Measurements from ENCODE around the gene ETV6.

GRCh38 chr12:11785712-11786111, 136.2 kb downstream of the ETV6 start:
- TF ChIP-seq CEBPB (IDR thresholded peaks at IDR 0.05; ENCODE audit: low read depth) (no peak), POLR2A (IDR thresholded peaks at IDR 0.05; ENCODE audit: borderline replicate concordance, extremely low read depth, insufficient read depth, insufficient read length) (no peak), EZH2 (IDR thresholded peaks at IDR 0.05) (no peak), JUND (IDR thresholded peaks at IDR 0.05) (no peak), ZNF274 (IDR thresholded peaks at IDR 0.05; ENCODE audit: low read depth, low read length) (no peak), RAD21 (IDR thresholded peaks at IDR 0.05; ENCODE audit: low read depth) (no peak), EZH2phosphoT487 (IDR thresholded peaks at IDR 0.05; ENCODE audit: borderline replicate concordance) (no peak), SP1 (IDR thresholded peaks at IDR 0.05; ENCODE audit: low read depth) (no peak), TCF7L2 (IDR thresholded peaks at IDR 0.05; ENCODE audit: borderline replicate concordance, extremely low read depth, insufficient read depth, insufficient read length) (no peak)
- TF ChIP-seq, protein P1, sequence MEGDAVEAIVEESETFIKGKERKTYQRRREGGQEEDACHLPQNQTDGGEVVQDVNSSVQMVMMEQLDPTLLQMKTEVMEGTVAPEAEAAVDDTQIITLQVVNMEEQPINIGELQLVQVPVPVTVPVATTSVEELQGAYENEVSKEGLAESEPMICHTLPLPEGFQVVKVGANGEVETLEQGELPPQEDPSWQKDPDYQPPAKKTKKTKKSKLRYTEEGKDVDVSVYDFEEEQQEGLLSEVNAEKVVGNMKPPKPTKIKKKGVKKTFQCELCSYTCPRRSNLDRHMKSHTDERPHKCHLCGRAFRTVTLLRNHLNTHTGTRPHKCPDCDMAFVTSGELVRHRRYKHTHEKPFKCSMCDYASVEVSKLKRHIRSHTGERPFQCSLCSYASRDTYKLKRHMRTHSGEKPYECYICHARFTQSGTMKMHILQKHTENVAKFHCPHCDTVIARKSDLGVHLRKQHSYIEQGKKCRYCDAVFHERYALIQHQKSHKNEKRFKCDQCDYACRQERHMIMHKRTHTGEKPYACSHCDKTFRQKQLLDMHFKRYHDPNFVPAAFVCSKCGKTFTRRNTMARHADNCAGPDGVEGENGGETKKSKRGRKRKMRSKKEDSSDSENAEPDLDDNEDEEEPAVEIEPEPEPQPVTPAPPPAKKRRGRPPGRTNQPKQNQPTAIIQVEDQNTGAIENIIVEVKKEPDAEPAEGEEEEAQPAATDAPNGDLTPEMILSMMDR (IDR thresholded peaks at IDR 0.05 in 2 of 3, conservative IDR thresholded peaks at IDR 0.05 in 1 of 3; ENCODE audit: borderline replicate concordance in 1 of 3, insufficient read depth in 1 of 3, low read depth in 2 of 3, low read length in 2 of 3): no peak
- TF ChIP-seq, protein P2, sequence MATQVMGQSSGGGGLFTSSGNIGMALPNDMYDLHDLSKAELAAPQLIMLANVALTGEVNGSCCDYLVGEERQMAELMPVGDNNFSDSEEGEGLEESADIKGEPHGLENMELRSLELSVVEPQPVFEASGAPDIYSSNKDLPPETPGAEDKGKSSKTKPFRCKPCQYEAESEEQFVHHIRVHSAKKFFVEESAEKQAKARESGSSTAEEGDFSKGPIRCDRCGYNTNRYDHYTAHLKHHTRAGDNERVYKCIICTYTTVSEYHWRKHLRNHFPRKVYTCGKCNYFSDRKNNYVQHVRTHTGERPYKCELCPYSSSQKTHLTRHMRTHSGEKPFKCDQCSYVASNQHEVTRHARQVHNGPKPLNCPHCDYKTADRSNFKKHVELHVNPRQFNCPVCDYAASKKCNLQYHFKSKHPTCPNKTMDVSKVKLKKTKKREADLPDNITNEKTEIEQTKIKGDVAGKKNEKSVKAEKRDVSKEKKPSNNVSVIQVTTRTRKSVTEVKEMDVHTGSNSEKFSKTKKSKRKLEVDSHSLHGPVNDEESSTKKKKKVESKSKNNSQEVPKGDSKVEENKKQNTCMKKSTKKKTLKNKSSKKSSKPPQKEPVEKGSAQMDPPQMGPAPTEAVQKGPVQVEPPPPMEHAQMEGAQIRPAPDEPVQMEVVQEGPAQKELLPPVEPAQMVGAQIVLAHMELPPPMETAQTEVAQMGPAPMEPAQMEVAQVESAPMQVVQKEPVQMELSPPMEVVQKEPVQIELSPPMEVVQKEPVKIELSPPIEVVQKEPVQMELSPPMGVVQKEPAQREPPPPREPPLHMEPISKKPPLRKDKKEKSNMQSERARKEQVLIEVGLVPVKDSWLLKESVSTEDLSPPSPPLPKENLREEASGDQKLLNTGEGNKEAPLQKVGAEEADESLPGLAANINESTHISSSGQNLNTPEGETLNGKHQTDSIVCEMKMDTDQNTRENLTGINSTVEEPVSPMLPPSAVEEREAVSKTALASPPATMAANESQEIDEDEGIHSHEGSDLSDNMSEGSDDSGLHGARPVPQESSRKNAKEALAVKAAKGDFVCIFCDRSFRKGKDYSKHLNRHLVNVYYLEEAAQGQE (IDR thresholded peaks at IDR 0.05; ENCODE audit: low read depth): no peak
- TF ChIP-seq, protein P3, sequence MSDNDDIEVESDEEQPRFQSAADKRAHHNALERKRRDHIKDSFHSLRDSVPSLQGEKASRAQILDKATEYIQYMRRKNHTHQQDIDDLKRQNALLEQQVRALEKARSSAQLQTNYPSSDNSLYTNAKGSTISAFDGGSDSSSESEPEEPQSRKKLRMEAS (IDR thresholded peaks at IDR 0.05): no peak
